Measurements from ENCODE around the gene TMEM106C. TPM values are rescaled to one million over a fixed set of nuclear protein-coding genes. Genes with fewer than 3 reads are reported as not detected.

TMEM106C gene
- total RNA-seq, 4 donors from 2014 or later: 52.9 to 112 (median 79.1) TPM

- peaks cover 22% of the 10 kb centered on the region for H3K27me3 ChIP-seq
- H3K4me3 ChIP-seq (replicated peaks in 1 of 3): peak within 1 kb of the TSS in 1 of 3 donors; percentile 5
- 1 to 4% methylated on average over 24 to 32 of the region's 83 CpGs for WGBS, 2 donors
- peak in 1 of 2 donors; percentile 15 for DNase-seq
- intact Hi-C loops (cut with DNase I): no loop called here
- H3K36me3 ChIP-seq: no peaks in the 10 kb centered on the region
- TF ChIP-seq CTCF (IDR thresholded peaks at IDR 0.05) (no peak), POLR2A (IDR thresholded peaks at IDR 0.05) (no peak)
- no peak within 1 kb of the TSS for H3K27ac ChIP-seq
- H3K4me1 ChIP-seq: peaks cover 39 to 45% of the 10 kb centered on the region in 2 donors
- H3K9me3 ChIP-seq: no peaks in the 10 kb centered on the region
Observed at GRCh38 chr12:48004053-48004941, 40.9 kb downstream of the TMEM106C start, which contains the start of gene COL2A1. Gene COL2A1 (minus strand): TSS chr12:48004476. CDS start chr12:48004321, 155 bp downstream.

DNA sequence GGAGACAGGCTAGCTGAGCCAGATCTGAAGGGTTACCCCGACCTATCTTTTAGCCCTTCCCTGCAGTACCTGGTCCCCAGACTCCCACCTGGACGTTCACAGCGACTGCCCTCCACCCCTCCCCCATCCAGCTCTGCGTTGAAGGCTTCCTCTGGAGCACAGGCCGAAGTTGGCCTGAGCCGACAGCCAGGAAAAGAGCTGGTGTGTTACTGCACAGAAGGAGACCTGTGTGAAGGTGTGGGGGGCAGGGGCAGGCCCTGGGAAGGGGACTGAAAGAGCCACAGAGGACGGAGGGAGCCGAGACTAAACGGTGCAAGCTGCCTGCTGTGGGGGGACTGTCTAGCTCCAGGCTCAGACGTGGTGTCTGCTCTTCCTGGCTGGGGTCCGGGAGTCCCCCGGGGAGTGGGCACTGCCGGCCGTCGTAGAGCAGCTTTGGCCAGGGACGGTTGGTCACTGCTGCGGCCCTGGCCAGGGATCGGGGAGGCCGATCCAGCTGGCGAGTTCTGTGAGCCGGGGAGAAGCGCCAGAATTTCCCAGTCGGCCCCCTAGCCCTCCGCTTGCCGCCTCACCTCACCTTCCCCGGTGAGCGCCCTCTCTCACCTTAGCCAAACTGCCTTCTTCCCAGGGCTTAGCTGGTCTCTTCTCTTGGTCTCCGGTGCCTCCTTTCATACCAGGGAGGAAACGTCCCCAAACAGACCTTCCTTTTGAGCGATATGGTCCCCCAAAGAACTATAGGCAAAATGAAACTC lies 41.8 kb downstream of the TMEM106C start:
- no peak for TF ChIP-seq CTCF (IDR thresholded peaks at IDR 0.05)
- no peak for TF ChIP-seq POLR2A (IDR thresholded peaks at IDR 0.05)
- peaks cover 22% of the 10 kb centered on the region for H3K27me3 ChIP-seq
- intact Hi-C loops (cut with DNase I): no loop called here
- no peaks in the 10 kb centered on the region for H3K9me3 ChIP-seq
- WGBS, 2 donors: 43 to 52% methylated on average over 29 of the region's 30 CpGs
- no peak overlapping the region for H3K27ac ChIP-seq
- no peak for DNase-seq
- no peaks in the 10 kb centered on the region for H3K36me3 ChIP-seq
- peaks cover 39 to 45% of the 10 kb centered on the region in 2 donors for H3K4me1 ChIP-seq
- no peak overlapping the region for H3K4me3 ChIP-seq (replicated peaks in 1 of 3)

DNA sequence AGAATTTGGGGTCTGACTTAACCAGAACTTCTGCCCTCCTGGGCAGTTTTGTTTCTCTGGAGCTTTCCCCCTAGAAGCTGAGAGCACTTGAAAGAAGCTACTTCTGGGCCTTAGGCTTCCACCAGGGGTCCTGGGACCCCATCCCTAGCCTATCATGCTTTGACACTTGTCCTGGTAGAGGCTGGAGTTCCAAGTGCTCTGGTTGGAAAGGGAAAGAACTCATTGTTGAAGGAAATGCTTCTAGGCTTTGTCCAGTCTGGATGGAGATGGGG lies 42.3 kb downstream of the TMEM106C start:
- Histone ChIP-seq H3K36me3 (no peaks in the 10 kb centered on the region), H3K27ac (no peak overlapping the region), H3K27me3 (peaks cover 22% of the 10 kb centered on the region), H3K4me3 (replicated peaks in 1 of 3) (no peak overlapping the region), H3K4me1 (peaks cover 39 to 45% of the 10 kb centered on the region in 2 donors), H3K9me3 (no peaks in the 10 kb centered on the region)
- no peak for DNase-seq
- intact Hi-C loops (cut with DNase I): no loop called here
- TF ChIP-seq CTCF (IDR thresholded peaks at IDR 0.05) (no peak), POLR2A (IDR thresholded peaks at IDR 0.05) (no peak)

- peaks cover 25 to 30% of the 10 kb centered on the region in 2 donors for H3K4me1 ChIP-seq
- TF ChIP-seq POLR2A (IDR thresholded peaks at IDR 0.05): no peak
- no peak overlapping the region for H3K4me3 ChIP-seq (replicated peaks in 1 of 3)
- no peak for DNase-seq
- peaks cover 22% of the 10 kb centered on the region for H3K27me3 ChIP-seq
- H3K36me3 ChIP-seq: no peaks in the 10 kb centered on the region
- intact Hi-C loops (cut with DNase I): no loop called here
- WGBS, 2 donors: 89 to 92% methylated on average over 4 of the region's 4 CpGs
- no peak overlapping the region for H3K27ac ChIP-seq
- no peaks in the 10 kb centered on the region for H3K9me3 ChIP-seq
Observed at GRCh38 chr12:48007206-48007605, 43.8 kb downstream of the TMEM106C start.

DNA sequence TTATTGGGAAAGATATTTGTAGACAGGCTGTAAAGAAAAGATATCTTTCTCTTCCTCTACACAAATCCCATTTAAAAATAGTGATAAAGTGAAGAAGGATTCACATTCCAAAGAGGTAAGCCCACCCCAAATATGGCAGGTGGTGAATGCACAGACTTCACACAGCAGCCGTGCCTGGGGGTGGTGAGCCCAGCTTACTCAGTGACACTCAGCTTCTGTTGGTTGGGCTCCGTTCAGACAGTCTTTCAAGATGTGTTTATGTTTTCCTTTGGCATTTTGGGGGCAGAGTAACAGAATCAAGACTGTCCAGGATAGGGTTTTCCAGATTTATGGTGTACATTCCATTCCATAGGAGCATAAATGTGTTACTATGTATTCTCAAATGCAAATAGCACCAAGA lies 45.0 kb downstream of the TMEM106C start:
- no peak for DNase-seq
- H3K27ac ChIP-seq: no peak overlapping the region
- no peaks in the 10 kb centered on the region for H3K36me3 ChIP-seq
- no peak for TF ChIP-seq CTCF (IDR thresholded peaks at IDR 0.05)
- TF ChIP-seq POLR2A (IDR thresholded peaks at IDR 0.05): no peak
- H3K9me3 ChIP-seq: no peaks in the 10 kb centered on the region
- no peak overlapping the region for H3K4me3 ChIP-seq (replicated peaks in 1 of 3)
- WGBS, 2 donors: 49 to 71% methylated on average over 2 of the region's 2 CpGs
- intact Hi-C loops (cut with DNase I): no loop called here
- peaks cover 14 to 19% of the 10 kb centered on the region in 2 donors for H3K4me1 ChIP-seq
- peaks cover 13% of the 10 kb centered on the region for H3K27me3 ChIP-seq

Data from thyroid gland (tissue), 4 donors.